Measurements from ENCODE around the gene MCU. TPM values are rescaled to one million over a fixed set of nuclear protein-coding genes. Genes with fewer than 3 reads are reported as not detected.

Gene MCU
- total and polyA plus RNA-seq, 2 of the 4 experiments (the other 2 are of a cell fraction) = 36.2 to 36.7 TPM

- Histone ChIP-seq H4K8ac (ENCODE audit: low read depth in 2 of 2, low read length in 2 of 2) (no peak overlapping the region), H3K4me2 (ENCODE audit: low read depth, low read length) (peak overlapping the region; percentile 3; the same call in 1 of the 2 replicates), H3K9ac (ENCODE audit: low read depth, low read length) (no peak overlapping the region), H3K27me3 (ENCODE audit: control insufficient read depth, insufficient read depth, low read length) (no peaks in the 10 kb centered on the region), H2AFZ (replicated peaks; ENCODE audit: low read length, poor library complexity) (no peak overlapping the region), H3K18ac (ENCODE audit: low read depth, low read length) (no peak overlapping the region), H2BK15ac (ENCODE audit: low read depth, low read length) (no peak overlapping the region), H3K9me3 (ENCODE audit: control insufficient read depth, insufficient read depth, low read length) (no peaks in the 10 kb centered on the region), H3K23ac (ENCODE audit: low read depth, low read length) (no peak overlapping the region), H3K56ac (ENCODE audit: extremely low read depth, insufficient read depth, low read length) (no peak overlapping the region), H3K9me1 (ENCODE audit: insufficient read depth, low read length) (no peaks in the 10 kb centered on the region; the same call in 1 of the 2 replicates), H3K4me1 (ENCODE audit: control insufficient read depth, insufficient read depth, low read length) (peaks cover 4% of the 10 kb centered on the region; the same call in 1 of the 2 replicates), H2AK9ac (replicated peaks; ENCODE audit: low read depth, low read length, poor library complexity) (no peak overlapping the region), H3K4me3 (ENCODE audit: insufficient read depth, low read depth, low read length) (no peak overlapping the region), H4K5ac (ENCODE audit: low read depth, low read length) (no peak overlapping the region), H2AK5ac (ENCODE audit: low read depth, low read length) (no peak overlapping the region), H4K20me1 (ENCODE audit: insufficient read depth, low read length) (peaks cover 25% of the 10 kb centered on the region; the same call in 1 of the 2 replicates), H2BK5ac (ENCODE audit: low read depth, low read length, poor library complexity, severe bottlenecking) (no peak overlapping the region), H3K14ac (replicated peaks; ENCODE audit: low read depth, low read length) (no peak overlapping the region), H4K91ac (ENCODE audit: insufficient read depth, low read depth, low read length) (no peak overlapping the region), H3K36me3 (ENCODE audit: control insufficient read depth, insufficient read depth, low read length) (no peaks in the 10 kb centered on the region), H3K4ac (ENCODE audit: low read depth, low read length) (no peak overlapping the region), H3K79me1 (ENCODE audit: low read depth in 1 of 2, low read length in 2 of 2) (peaks cover 18 to 28% of the 10 kb centered on the region in 2 experiments; a peak in 3 of 4 replicates), H2BK120ac (ENCODE audit: low read depth, low read length) (no peak overlapping the region), H3K27ac (ENCODE audit: insufficient read depth, low read length) (no peak overlapping the region), H2BK20ac (ENCODE audit: low read depth, low read length) (no peak overlapping the region)
- ChIA-PET POLR2A (ENCODE audit: unreplicated experiment) (no interaction called here), CTCF (no interaction called here)
- no TSS peak for BruUV-seq (replicated peaks)
- in situ Hi-C loops (cut with MboI; ENCODE audit: low sequenced_read_pairs) = loop anchor here (5.0 kb wide), 1 partner anchor 142 kb away; no protein-coding TSS in a partner anchor
- dilution Hi-C loops (cut with HindIII; ENCODE audit: low sequenced_read_pairs, unreplicated experiment) = no loop called here
- intact Hi-C loops (cut with micrococcal nuclease) = loop anchor here (5.0 kb wide), 1 partner anchor 313 kb away; no protein-coding TSS in a partner anchor
- no peak for ATAC-seq (ENCODE audit: low read depth)
- no CpG with 5 or more reads among the region's 3 CpGs for WGBS, 2 experiments (ENCODE audit: extremely low coverage in 2 of 2, insufficient read length in 1 of 2)
- TF ChIP-seq MAZ (IDR thresholded peaks at IDR 0.05; ENCODE audit: borderline replicate concordance, low read depth, low read length) = no peak
- TF ChIP-seq MXI1 (IDR thresholded peaks at IDR 0.05; ENCODE audit: borderline replicate concordance, low read depth, low read length) = no peak
- TF ChIP-seq CHD1 (IDR thresholded peaks at IDR 0.05; ENCODE audit: low read depth, low read length) = no peak
- no peak for TF ChIP-seq CTCF (conservative IDR thresholded peaks at IDR 0.05; ENCODE audit: low read depth, low read length)
- no peak for TF ChIP-seq FOS (IDR thresholded peaks at IDR 0.05; ENCODE audit: low read depth, low read length)
- TF ChIP-seq CEBPB (IDR thresholded peaks at IDR 0.05; ENCODE audit: low read depth, low read length) = peak; percentile 28
- DNase-seq = no peak
Measured at GRCh38 chr10:72690071-72690755, 1.7 kb upstream of the MCU start.

Measured in IMR-90 (cell line).